Ovary (tissue), 3 donors: ENCODE results near the gene ADARB2.

Experiments used
- EP300 ChIP-seq: sonication (generic); formaldehyde crosslinking; IDR thresholded peaks from one replicate; pipeline ENCODE4 v1.6.1; 2017; ENCODE audit warnings: antibody characterized with exemption
- POLR2A ChIP-seq: fragments of 450-650 bp; IDR thresholded peaks from one replicate; pipeline ENCODE4 v1.6.1; 2017; ENCODE audit warnings: antibody characterized with exemption, mild to moderate bottlenecking, moderate library complexity
- TF ChIP-seq, protein P1 (sequence below), 3 donors: fragments of 450-650 bp in 2 of 3; fragments of 200-600 bp in 1 of 3; IDR thresholded peaks; one replicate each; pipeline versions ENCODE4 v1.5.1 to v1.8.0; 2016 to 2022; ENCODE audit warnings: antibody characterized with exemption in 3 of 3, mild to moderate bottlenecking in 1 of 3
- donor health status: DM: no; HTN: no; CAD: no.

DNA sequence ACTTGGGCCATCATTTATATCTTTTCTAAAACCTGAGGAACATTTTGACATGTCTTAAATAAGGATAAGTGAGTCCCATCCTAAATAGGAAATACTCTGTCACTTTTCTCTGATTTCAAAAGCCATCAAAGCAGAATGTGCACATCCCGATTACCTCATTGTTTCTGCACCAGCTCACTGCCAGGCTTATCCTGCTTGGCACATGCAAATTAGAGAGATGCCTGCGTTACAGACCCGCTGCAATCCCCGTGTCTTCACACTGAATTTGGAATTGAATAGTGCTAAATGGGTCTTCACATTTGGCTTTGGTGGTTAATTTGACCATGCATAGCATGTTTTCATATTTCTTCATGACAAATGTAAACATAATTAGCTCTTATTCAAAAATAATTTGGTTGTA lies 401.7 kb downstream of the ADARB2 start:
- TF ChIP-seq, protein P1, sequence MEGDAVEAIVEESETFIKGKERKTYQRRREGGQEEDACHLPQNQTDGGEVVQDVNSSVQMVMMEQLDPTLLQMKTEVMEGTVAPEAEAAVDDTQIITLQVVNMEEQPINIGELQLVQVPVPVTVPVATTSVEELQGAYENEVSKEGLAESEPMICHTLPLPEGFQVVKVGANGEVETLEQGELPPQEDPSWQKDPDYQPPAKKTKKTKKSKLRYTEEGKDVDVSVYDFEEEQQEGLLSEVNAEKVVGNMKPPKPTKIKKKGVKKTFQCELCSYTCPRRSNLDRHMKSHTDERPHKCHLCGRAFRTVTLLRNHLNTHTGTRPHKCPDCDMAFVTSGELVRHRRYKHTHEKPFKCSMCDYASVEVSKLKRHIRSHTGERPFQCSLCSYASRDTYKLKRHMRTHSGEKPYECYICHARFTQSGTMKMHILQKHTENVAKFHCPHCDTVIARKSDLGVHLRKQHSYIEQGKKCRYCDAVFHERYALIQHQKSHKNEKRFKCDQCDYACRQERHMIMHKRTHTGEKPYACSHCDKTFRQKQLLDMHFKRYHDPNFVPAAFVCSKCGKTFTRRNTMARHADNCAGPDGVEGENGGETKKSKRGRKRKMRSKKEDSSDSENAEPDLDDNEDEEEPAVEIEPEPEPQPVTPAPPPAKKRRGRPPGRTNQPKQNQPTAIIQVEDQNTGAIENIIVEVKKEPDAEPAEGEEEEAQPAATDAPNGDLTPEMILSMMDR (IDR thresholded peaks at IDR 0.05): no peak
- TF ChIP-seq POLR2A: no peak
- TF ChIP-seq EP300: no peak
